ENCODE measurements around the gene ERN1.

ERN1 gene

GRCh38 chr17:64103391-64104364, 26.3 kb downstream of the ERN1 start:
- TF ChIP-seq ZFX (IDR thresholded peaks at IDR 0.05) (no peak), CTCF (conservative IDR thresholded peaks at IDR 0.05) (no peak)
- H3K27ac ChIP-seq = no peak overlapping the region

- TF ChIP-seq ZFX (IDR thresholded peaks at IDR 0.05) (no peak), CTCF (conservative IDR thresholded peaks at IDR 0.05) (no peak)
- no peak overlapping the region for H3K27ac ChIP-seq
Measured at GRCh38 chr17:64102627-64103390, 27.1 kb downstream of the ERN1 start.

GRCh38 chr17:64099543-64099942, 30.4 kb downstream of the ERN1 start:
- no peak overlapping the region for H3K27ac ChIP-seq
- no peak for TF ChIP-seq CTCF (conservative IDR thresholded peaks at IDR 0.05)
- TF ChIP-seq ZFX (IDR thresholded peaks at IDR 0.05) = no peak

GRCh38 chr17:64097196-64097936, 32.6 kb downstream of the ERN1 start:
- H3K27ac ChIP-seq = no peak overlapping the region
- TF ChIP-seq ZFX (IDR thresholded peaks at IDR 0.05) (no peak), CTCF (conservative IDR thresholded peaks at IDR 0.05) (no peak)

GRCh38 chr17:64096037-64096436, 33.9 kb downstream of the ERN1 start:
- H3K27ac ChIP-seq = no peak overlapping the region

More at GRCh38 chr17:64096037-64096436, 33.9 kb downstream of the ERN1 start:
- no peak for TF ChIP-seq ZFX (IDR thresholded peaks at IDR 0.05)
- TF ChIP-seq CTCF (conservative IDR thresholded peaks at IDR 0.05) = no peak
